Mucosa of stomach (tissue), 1 donor: ENCODE measurements around the gene HTR6.

Experiments used
- H3K27me3 ChIP-seq: one replicate; pipeline ENCODE4 v1.7.0; 2013; ENCODE audit warnings: mild to moderate bottlenecking, low read length; ENCODE audit not compliant: control insufficient read depth, insufficient read depth
- H3K36me3 ChIP-seq: one replicate; pipeline ENCODE4 v1.7.0; 2013; ENCODE audit warnings: low read length; ENCODE audit not compliant: control insufficient read depth, insufficient read depth
- H3K4me1 ChIP-seq: one replicate; pipeline ENCODE4 v1.7.0; 2013; ENCODE audit warnings: mild to moderate bottlenecking, low read length; ENCODE audit not compliant: control insufficient read depth, insufficient read depth
- H3K4me3 ChIP-seq: one replicate; pipeline ENCODE4 v1.7.0; 2013; ENCODE audit warnings: low read length
- H3K9ac ChIP-seq: one replicate; pipeline ENCODE4 v1.7.0; 2013; ENCODE audit warnings: mild to moderate bottlenecking, low read length, moderate library complexity
- H3K9me3 ChIP-seq: one replicate; pipeline ENCODE4 v1.7.0; 2013; ENCODE audit warnings: mild to moderate bottlenecking, low read length, moderate library complexity; ENCODE audit not compliant: control insufficient read depth
- donor health status: Pancreatic carcinoma.

The HTR6 gene

DNA sequence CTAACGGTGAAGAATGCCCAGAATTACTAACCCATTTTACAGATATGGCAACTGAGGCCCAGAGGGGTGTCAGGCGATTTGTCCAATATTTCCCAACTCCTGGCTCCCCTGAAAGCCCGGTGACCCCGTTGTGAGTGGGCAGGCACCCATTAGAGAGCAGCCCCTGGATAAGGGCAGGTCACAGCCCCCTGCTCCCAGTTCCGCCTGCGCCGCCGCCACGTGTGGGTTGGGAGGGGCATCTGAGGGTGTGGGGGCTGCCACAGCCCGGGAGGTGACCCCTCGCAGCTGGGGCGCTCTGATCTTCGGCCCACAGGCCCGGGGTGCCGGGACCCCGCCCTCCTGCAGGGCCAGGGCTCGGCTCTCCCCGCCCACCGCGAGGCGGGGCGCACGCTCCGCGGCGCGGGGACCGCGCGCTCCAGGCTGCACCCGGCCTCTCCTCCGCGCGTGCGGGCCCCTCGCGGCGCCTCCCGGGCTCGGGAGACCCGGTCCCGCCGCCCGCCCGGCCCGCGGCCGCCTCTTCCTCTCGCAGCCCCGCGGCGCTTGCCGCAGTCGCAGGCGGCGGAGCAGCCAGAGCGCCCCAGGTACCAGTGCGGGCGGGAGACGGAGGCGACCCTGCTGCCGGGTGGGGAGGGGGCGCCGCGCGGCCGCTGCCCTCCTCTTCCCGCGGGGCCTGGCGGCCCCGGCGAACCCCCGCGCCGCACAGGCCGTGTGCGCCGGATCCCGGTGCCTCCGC lies at the start of gene HTR6:
HTR6 (plus strand) TSS at position 423 of the 733 bp plus-strand sequence. CDS start 879 bp downstream, outside the sequence.
- Histone ChIP-seq H3K4me3 (no peak within 1 kb of the TSS), H3K27me3 (peaks cover 60% of the 10 kb centered on the region), H3K4me1 (peaks cover 5% of the 10 kb centered on the region), H3K9ac (no peak within 1 kb of the TSS), H3K9me3 (no peaks in the 10 kb centered on the region), H3K36me3 (no peaks in the 10 kb centered on the region)

GRCh38 chr1:19615438-19615837 lies 49.2 kb upstream of the HTR6 start:
- H3K36me3 ChIP-seq, result no peaks in the 10 kb centered on the region
- H3K4me3 ChIP-seq, result no peak overlapping the region
- no peaks in the 10 kb centered on the region for H3K27me3 ChIP-seq
- H3K4me1 ChIP-seq, result peaks cover 41% of the 10 kb centered on the region
- no peaks in the 10 kb centered on the region for H3K9me3 ChIP-seq
- no peak overlapping the region for H3K9ac ChIP-seq

GRCh38 chr1:19616489-19616888 lies 48.2 kb upstream of the HTR6 start:
- H3K9me3 ChIP-seq, result no peaks in the 10 kb centered on the region
- no peak overlapping the region for H3K4me3 ChIP-seq
- H3K36me3 ChIP-seq, result no peaks in the 10 kb centered on the region
- H3K27me3 ChIP-seq, result no peaks in the 10 kb centered on the region
- peaks cover 47% of the 10 kb centered on the region for H3K4me1 ChIP-seq
- H3K9ac ChIP-seq, result no peak overlapping the region

GRCh38 chr1:19617376-19617775 lies 47.3 kb upstream of the HTR6 start:
- H3K36me3 ChIP-seq, result no peaks in the 10 kb centered on the region
- peaks cover 45% of the 10 kb centered on the region for H3K4me1 ChIP-seq
- H3K9ac ChIP-seq, result no peak overlapping the region

DNA sequence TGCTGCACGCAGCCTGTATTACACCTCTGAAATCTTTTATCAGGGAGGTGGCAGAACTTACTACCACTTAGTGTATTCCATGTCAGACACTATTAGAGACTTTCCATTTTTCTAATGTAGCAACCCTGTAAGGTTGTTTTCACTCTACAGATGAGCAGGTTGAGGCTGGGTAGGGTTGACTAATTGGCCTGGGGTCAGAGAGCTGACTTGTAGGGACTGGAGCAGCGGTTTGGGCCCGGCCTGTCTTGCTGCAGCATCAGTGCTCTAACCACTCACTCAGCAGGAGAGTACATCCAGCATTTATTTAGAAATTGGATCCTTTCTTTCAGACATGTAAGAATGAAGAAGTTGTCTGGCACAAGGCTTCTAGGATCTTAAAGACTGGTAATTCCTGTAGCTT lies 46.2 kb upstream of the HTR6 start:
- Histone ChIP-seq H3K27me3 (no peaks in the 10 kb centered on the region), H3K9ac (no peak overlapping the region), H3K36me3 (no peaks in the 10 kb centered on the region), H3K4me1 (peaks cover 37% of the 10 kb centered on the region), H3K9me3 (no peaks in the 10 kb centered on the region), H3K4me3 (no peak overlapping the region)

More at GRCh38 chr1:19617376-19617775, 47.3 kb upstream of the HTR6 start:
- H3K27me3 ChIP-seq, result no peaks in the 10 kb centered on the region
- no peaks in the 10 kb centered on the region for H3K9me3 ChIP-seq
- H3K4me3 ChIP-seq, result no peak overlapping the region

DNA sequence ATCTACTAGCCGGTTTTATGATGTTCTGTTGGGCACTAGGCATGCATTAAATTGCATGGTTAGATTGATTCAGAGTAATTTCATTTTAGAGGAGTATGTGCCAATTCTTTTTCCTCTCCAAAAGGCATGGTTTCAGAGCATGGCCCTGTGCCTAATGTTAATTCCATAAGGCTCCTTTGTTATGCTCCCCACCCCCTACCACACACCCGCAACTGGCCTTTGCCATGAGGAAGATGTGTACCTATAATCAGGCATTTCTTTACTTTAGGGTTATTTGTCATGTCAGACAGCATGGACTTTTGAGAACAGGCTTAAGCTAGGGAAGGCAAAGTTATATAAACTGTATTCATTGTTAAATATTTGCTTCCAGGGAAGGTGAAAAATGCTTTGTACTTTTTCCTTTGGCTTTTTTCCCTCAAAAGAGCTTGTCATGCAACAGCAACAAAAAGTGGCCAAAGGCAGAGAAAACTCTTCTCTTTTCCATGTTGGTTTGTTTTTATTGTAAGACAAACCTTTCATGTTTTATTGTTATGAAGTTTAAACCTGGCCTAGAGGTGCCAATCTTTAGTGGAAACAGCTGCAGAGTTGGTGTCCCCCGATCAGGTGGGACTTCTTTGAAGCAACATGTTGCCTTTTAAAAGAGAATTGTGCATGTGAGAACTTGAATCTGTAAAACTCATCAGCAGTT lies 44.8 kb upstream of the HTR6 start:
- no peak overlapping the region for H3K9ac ChIP-seq
- no peaks in the 10 kb centered on the region for H3K36me3 ChIP-seq
- no peaks in the 10 kb centered on the region for H3K27me3 ChIP-seq
- H3K4me3 ChIP-seq, result no peak overlapping the region
- no peaks in the 10 kb centered on the region for H3K9me3 ChIP-seq
- peaks cover 27% of the 10 kb centered on the region for H3K4me1 ChIP-seq

- Histone ChIP-seq H3K27me3 (no peaks in the 10 kb centered on the region), H3K4me1 (peaks cover 24% of the 10 kb centered on the region), H3K4me3 (no peak overlapping the region), H3K9ac (no peak overlapping the region), H3K9me3 (no peaks in the 10 kb centered on the region), H3K36me3 (no peaks in the 10 kb centered on the region)
These were observed 43.9 kb upstream of the HTR6 start for GRCh38 chr1:19620786-19621185.

DNA sequence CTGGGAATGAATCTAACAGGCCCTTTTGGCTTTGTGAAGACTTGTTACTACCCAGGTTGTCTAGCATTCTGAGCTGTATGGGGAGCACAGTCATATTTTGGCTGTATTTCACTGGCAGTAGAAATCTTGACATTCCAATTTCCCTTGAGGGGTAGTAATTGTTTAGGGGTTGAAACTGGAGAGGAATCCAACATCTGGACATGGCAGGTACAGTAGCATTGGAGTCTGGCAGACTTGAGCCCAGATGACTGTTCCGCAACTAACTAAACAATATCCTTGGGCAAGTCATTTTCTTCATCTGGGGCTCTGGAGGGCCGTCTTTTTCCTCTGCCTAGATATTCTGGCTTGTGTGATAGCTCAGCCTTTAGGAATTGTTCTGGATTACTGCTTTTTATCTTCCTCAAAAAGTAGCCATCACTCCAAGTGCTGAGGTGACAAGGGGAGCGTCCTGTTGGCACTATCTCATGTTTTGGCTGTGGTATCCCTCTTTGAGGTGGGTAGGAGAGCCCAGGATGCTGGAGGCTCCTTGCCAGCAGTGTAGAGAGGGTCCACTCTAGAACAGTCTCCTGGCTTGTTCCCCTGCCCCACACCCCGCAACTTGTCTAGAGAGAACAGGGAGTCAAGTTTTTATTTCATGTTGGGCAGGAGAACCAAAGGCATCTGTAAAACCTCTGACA lies 43.3 kb upstream of the HTR6 start:
- Histone ChIP-seq H3K9me3 (no peaks in the 10 kb centered on the region), H3K4me1 (peaks cover 24% of the 10 kb centered on the region), H3K4me3 (no peak overlapping the region), H3K27me3 (no peaks in the 10 kb centered on the region), H3K36me3 (no peaks in the 10 kb centered on the region), H3K9ac (no peak overlapping the region)

GRCh38 chr1:19622204-19622603 lies 42.5 kb upstream of the HTR6 start:
- no peaks in the 10 kb centered on the region for H3K27me3 ChIP-seq
- no peak overlapping the region for H3K4me3 ChIP-seq
- H3K4me1 ChIP-seq, result peaks cover 21% of the 10 kb centered on the region
- no peak overlapping the region for H3K9ac ChIP-seq
- H3K9me3 ChIP-seq, result no peaks in the 10 kb centered on the region
- H3K36me3 ChIP-seq, result no peaks in the 10 kb centered on the region

GRCh38 chr1:19623523-19623922 lies 41.2 kb upstream of the HTR6 start:
- Histone ChIP-seq H3K9ac (no peak overlapping the region), H3K9me3 (no peaks in the 10 kb centered on the region), H3K27me3 (no peaks in the 10 kb centered on the region), H3K36me3 (no peaks in the 10 kb centered on the region), H3K4me1 (peaks cover 21% of the 10 kb centered on the region), H3K4me3 (no peak overlapping the region)

DNA sequence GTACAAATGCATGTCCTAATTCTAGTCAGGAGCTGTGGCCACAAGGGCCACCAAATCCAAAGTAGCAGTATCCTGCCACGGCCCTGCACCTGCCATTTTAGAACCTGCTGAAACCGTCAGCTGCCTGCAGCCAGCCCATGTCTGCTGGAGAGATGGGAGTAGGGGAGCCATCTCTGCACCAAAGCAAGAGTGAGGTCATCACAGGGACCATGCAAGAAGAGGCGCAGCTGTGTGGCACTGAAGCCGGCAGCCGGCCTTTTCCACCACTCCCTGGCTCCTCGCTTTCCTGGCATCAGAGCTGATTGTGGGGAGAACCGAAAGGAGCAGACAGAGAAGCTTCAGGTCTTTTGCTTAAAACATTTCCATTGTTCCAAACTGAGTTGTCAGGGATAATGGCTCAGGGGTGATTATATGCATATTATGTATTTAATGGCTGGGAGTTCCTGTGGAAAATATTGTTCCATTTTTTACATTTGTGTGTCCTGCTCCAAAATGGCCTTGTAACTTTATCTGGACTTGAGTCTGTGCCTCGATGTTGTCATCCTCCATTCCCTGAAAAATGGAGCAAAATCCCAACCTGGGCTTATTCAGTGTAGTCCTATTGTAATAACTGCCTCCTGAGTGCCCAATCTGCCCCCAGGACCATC lies 39.3 kb upstream of the HTR6 start:
- H3K9ac ChIP-seq, result no peak overlapping the region
- no peaks in the 10 kb centered on the region for H3K27me3 ChIP-seq
- no peaks in the 10 kb centered on the region for H3K9me3 ChIP-seq
- peaks cover 9% of the 10 kb centered on the region for H3K4me1 ChIP-seq
- no peak overlapping the region for H3K4me3 ChIP-seq
- no peaks in the 10 kb centered on the region for H3K36me3 ChIP-seq

- H3K9ac ChIP-seq, result no peak overlapping the region
- no peaks in the 10 kb centered on the region for H3K4me1 ChIP-seq
- no peaks in the 10 kb centered on the region for H3K36me3 ChIP-seq
- H3K27me3 ChIP-seq, result no peaks in the 10 kb centered on the region
- no peak overlapping the region for H3K4me3 ChIP-seq
- H3K9me3 ChIP-seq, result no peaks in the 10 kb centered on the region
These were observed 35.8 kb upstream of the HTR6 start for GRCh38 chr1:19628879-19629278.
